Medulla oblongata (tissue), 1 donor: ENCODE measurements around the gene N4BP2.
"Not testable (repeated sequence)": the region's sequence is repeated elsewhere in the genome, so short reads cannot be mapped to it uniquely, and the experiment has no call there.

Source experiments
- DNase-seq: peaks from one replicate; pipeline ENCODE4 v3.0.0-alpha.2; 2015; ENCODE audit errors: extremely low spot score

Gene N4BP2

GRCh38 chr4:40087799-40088366, 31.2 kb downstream of the N4BP2 start:
- DNase-seq = no peak

- not testable (repeated sequence) for DNase-seq
Observed at GRCh38 chr4:40093400-40093799, 36.8 kb downstream of the N4BP2 start.

GRCh38 chr4:40099010-40099409, 42.4 kb downstream of the N4BP2 start:
- peak; percentile 13 for DNase-seq

GRCh38 chr4:40107150-40107549, 50.5 kb downstream of the N4BP2 start:
- not testable (repeated sequence) for DNase-seq

- no peak for DNase-seq
Observed at GRCh38 chr4:40112027-40112792, 55.6 kb downstream of the N4BP2 start.

GRCh38 chr4:40114206-40114605, 57.6 kb downstream of the N4BP2 start:
- no peak for DNase-seq

GRCh38 chr4:40118861-40119260, 62.2 kb downstream of the N4BP2 start:
- no peak for DNase-seq

- DNase-seq = no peak
Observed at GRCh38 chr4:40119344-40119743, 62.7 kb downstream of the N4BP2 start.

- peak; percentile 76 for DNase-seq
Observed at GRCh38 chr4:40121515-40121914, 64.9 kb downstream of the N4BP2 start.

- DNase-seq = no peak
Observed at GRCh38 chr4:40122941-40123340, 66.3 kb downstream of the N4BP2 start.

GRCh38 chr4:40124690-40125089, 68.0 kb downstream of the N4BP2 start:
- no peak for DNase-seq

GRCh38 chr4:40130401-40131036, 73.9 kb downstream of the N4BP2 start:
- DNase-seq = no peak

GRCh38 chr4:40132816-40133215, 76.2 kb downstream of the N4BP2 start:
- no peak for DNase-seq

- DNase-seq = no peak
Observed at GRCh38 chr4:40134206-40134917, 77.7 kb downstream of the N4BP2 start.

GRCh38 chr4:40136202-40136601, 79.6 kb downstream of the N4BP2 start:
- DNase-seq = not testable (repeated sequence)

- DNase-seq = no peak
Observed at GRCh38 chr4:40140196-40140595, 83.5 kb downstream of the N4BP2 start.

GRCh38 chr4:40140597-40140996, 83.9 kb downstream of the N4BP2 start:
- DNase-seq = not testable (repeated sequence)

- DNase-seq = no peak
Observed at GRCh38 chr4:40143926-40144508, 87.4 kb downstream of the N4BP2 start.

- no peak for DNase-seq
Observed at GRCh38 chr4:40144716-40145115, 88.1 kb downstream of the N4BP2 start.

- DNase-seq = not testable (repeated sequence)
Observed at GRCh38 chr4:40147490-40147889, 90.8 kb downstream of the N4BP2 start.

- peak; percentile 81 for DNase-seq
Observed at GRCh38 chr4:40149960-40150385, 93.3 kb downstream of the N4BP2 start.

- no peak for DNase-seq
Observed at GRCh38 chr4:40150932-40151331, 94.3 kb downstream of the N4BP2 start.
